HepG2 (cell line): Measurements from ENCODE around the gene CNTNAP1. TPM values are rescaled to one million over a fixed set of nuclear protein-coding genes. Genes with fewer than 3 reads are reported as not detected.

Experiments
- BHLHE40 ChIP-seq: IDR thresholded peaks from 2 replicates; pipeline ENCODE4 v1.6.1; 2011; ENCODE audit warnings: low read length, improper control_type of control experiment
- CENPT ChIP-seq: sonication (generic); formaldehyde crosslinking; IDR thresholded peaks from 2 replicates; pipeline ENCODE4 v1.8.0; 2022; ENCODE audit warnings: low read depth, mild to moderate bottlenecking, moderate library complexity, missing genetic modification reagents
- CHD4 ChIP-seq: fragments of 200-600 bp; sonication (generic); IDR thresholded peaks from 2 replicates; pipeline ENCODE4 v1.7.0; 2017; ENCODE audit warnings: mild to moderate bottlenecking, low read length, borderline replicate concordance
- KAT7 ChIP-seq: IDR thresholded peaks from 2 replicates; pipeline ENCODE4 v1.6.1; 2018; ENCODE audit warnings: borderline replicate concordance, missing compliant biosample characterization
- MAF1 ChIP-seq: sonication (generic); formaldehyde crosslinking; IDR thresholded peaks from 2 replicates; pipeline ENCODE4 v1.5.0; 2020; ENCODE audit warnings: missing genetic modification reagents, borderline replicate concordance
- MLLT10 ChIP-seq: sonication (generic); formaldehyde crosslinking; IDR thresholded peaks from 2 replicates; pipeline ENCODE4 v1.4.0; 2020; ENCODE audit warnings: missing genetic modification reagents
- PBX2 ChIP-seq: IDR thresholded peaks from 2 replicates; pipeline ENCODE4 v1.6.1; 2016; ENCODE audit warnings: control low read depth
- PREB ChIP-seq: sonication (generic); formaldehyde crosslinking; IDR thresholded peaks from 2 replicates; pipeline ENCODE4 v1.4.0; 2020; ENCODE audit warnings: missing genetic modification reagents
- RCOR2 ChIP-seq: IDR thresholded peaks from 2 replicates; pipeline ENCODE4 v1.6.1; 2016; ENCODE audit warnings: missing biosample characterization, missing genetic modification reagents
- REPIN1 ChIP-seq: sonication (generic); formaldehyde crosslinking; IDR thresholded peaks from 2 replicates; pipeline ENCODE4 v1.8.0; 2022; ENCODE audit warnings: missing genetic modification reagents, low read depth, mild to moderate bottlenecking, borderline replicate concordance
- RFX3 ChIP-seq: IDR thresholded peaks from 2 replicates; pipeline ENCODE4 v1.6.1; 2016; ENCODE audit warnings: missing biosample characterization, missing genetic modification reagents
- STAT5B ChIP-seq: sonication (generic); formaldehyde crosslinking; IDR thresholded peaks from 2 replicates; pipeline ENCODE4 v1.4.0; 2020; ENCODE audit warnings: missing genetic modification reagents
- SYNCRIP ChIP-seq: fragments of 200-400 bp; formaldehyde crosslinking; IDR thresholded peaks from 2 replicates; pipeline ENCODE4 v1.6.1; 2018; ENCODE audit warnings: mild to moderate bottlenecking, low read depth, low read length; ENCODE audit not compliant: insufficient read depth
- TFDP1 ChIP-seq: IDR thresholded peaks from 2 replicates; pipeline ENCODE4 v1.6.1; 2016; ENCODE audit warnings: missing compliant biosample characterization, missing genetic modification reagents, borderline replicate concordance
- THAP7 ChIP-seq: sonication (generic); formaldehyde crosslinking; IDR thresholded peaks from 2 replicates; pipeline ENCODE4 v1.8.1; 2023; ENCODE audit warnings: mild to moderate bottlenecking, missing genetic modification reagents
- ZBTB14 ChIP-seq: sonication (generic); formaldehyde crosslinking; IDR thresholded peaks from 2 replicates; pipeline ENCODE4 v1.4.0; 2020; ENCODE audit warnings: missing genetic modification reagents
- ZKSCAN5 ChIP-seq: sonication (generic); formaldehyde crosslinking; IDR thresholded peaks from 2 replicates; pipeline ENCODE4 v1.5.1; 2020; ENCODE audit warnings: mild to moderate bottlenecking, missing genetic modification reagents
- ZNF101 ChIP-seq: sonication (generic); formaldehyde crosslinking; IDR thresholded peaks from 2 replicates; pipeline ENCODE4 v1.4.0; 2020; ENCODE audit warnings: mild to moderate bottlenecking, low read depth, missing genetic modification reagents, borderline replicate concordance
- ZNF18 ChIP-seq: sonication (generic); formaldehyde crosslinking; IDR thresholded peaks from 2 replicates; pipeline ENCODE4 v1.8.0; 2022; ENCODE audit warnings: mild to moderate bottlenecking, missing genetic modification reagents; ENCODE audit not compliant: insufficient replicate concordance
- ZNF256 ChIP-seq: sonication (generic); formaldehyde crosslinking; conservative IDR thresholded peaks from 2 replicates; pipeline ENCODE4 v1.4.0; 2020; ENCODE audit warnings: missing genetic modification reagents
- ZNF562 ChIP-seq: sonication (generic); formaldehyde crosslinking; IDR thresholded peaks from 2 replicates; pipeline ENCODE4 v1.8.0; 2022; ENCODE audit warnings: missing genetic modification reagents, borderline replicate concordance
- ZNF850 ChIP-seq: sonication (generic); formaldehyde crosslinking; conservative IDR thresholded peaks from 2 replicates; pipeline ENCODE4 v1.9.0; 2021; ENCODE audit warnings: mild to moderate bottlenecking, missing genetic modification reagents
- polyA plus RNA-seq, 8 experiments: library from polyadenylated mRNA; depleted of rRNA in 3 of 8; stranded (reverse) in 7 of 8; unstranded in 1 of 8; fragments of >200 nt; fragmentation: Illumina TruSeq in 4 of 8; extraction: Trizol in 4 of 8; gene quantifications; 2 replicates each; pipeline versions ENCODE4 v1.2.1 to v1.2.3, GENCODE V29; 2011 to 2016; ENCODE audit warnings: low read depth in 4 of 8, missing spikeins in 1 of 8, mixed read lengths in 1 of 8; ENCODE audit not compliant: insufficient read depth in 1 of 8
- total RNA-seq, 5 experiments: library from RNA; depleted of rRNA; stranded (reverse); fragments of >200 nt; fragmentation: Illumina TruSeq; extraction: Trizol; gene quantifications; 2 replicates each; pipeline ENCODE4 v1.2.3, GENCODE V29; 2016; ENCODE audit warnings: low read depth in 1 of 5

Gene CNTNAP1
- total and polyA plus RNA-seq, 2 of the 13 experiments (the other 11 are each of a cell fraction or from before 2014, with no cell fraction given) = 4.5 to 7.7 TPM

GRCh38 chr17:42659079-42659931 is 23.0 kb upstream of the CNTNAP1 start, which contains the start of gene TUBG2 (continued):
- TF ChIP-seq TFDP1 (CRISPR knock-in tag) = no peak; the same call in 1 of the 2 replicates
- TF ChIP-seq REPIN1 = no peak
- TF ChIP-seq CHD4 = no peak
- TF ChIP-seq ZNF850 (CRISPR knock-in tag) = no peak
- TF ChIP-seq PBX2 (CRISPR knock-in tag) = no peak
- peak; percentile 75 for TF ChIP-seq ZNF18 (CRISPR knock-in tag)
- no peak for TF ChIP-seq MLLT10
- no peak for TF ChIP-seq RFX3 (CRISPR knock-in tag)
- TF ChIP-seq ZNF101 (CRISPR knock-in tag) = no peak
- no peak for TF ChIP-seq SYNCRIP
- TF ChIP-seq ZNF256 (CRISPR knock-in tag) = no peak
- TF ChIP-seq RCOR2 (CRISPR knock-in tag) = peak; percentile 31; the same call in 1 of the 2 replicates
- TF ChIP-seq CENPT (CRISPR knock-in tag) = no peak
- 0 out of 2 replicates have a peak, but pooled peaks have one; percentile 42 for TF ChIP-seq ZKSCAN5
- TF ChIP-seq MAF1 = no peak; the same call in 1 of the 2 replicates
- TF ChIP-seq PREB (CRISPR knock-in tag) = no peak; the same call in 1 of the 2 replicates
- TF ChIP-seq KAT7 (CRISPR knock-in tag) = no peak
- peak; percentile 8; the same call in 1 of the 2 replicates for TF ChIP-seq BHLHE40
- TF ChIP-seq STAT5B (CRISPR knock-in tag) = peak; percentile 82; the same call in 1 of the 2 replicates
- no peak for TF ChIP-seq ZNF562 (CRISPR knock-in tag)
- peak; percentile 34; the same call in 1 of the 2 replicates for TF ChIP-seq THAP7 (CRISPR knock-in tag)
- peak; percentile 53; the same call in 1 of the 2 replicates for TF ChIP-seq ZBTB14
